A549 (cell line): ENCODE measurements around the gene MYH9. TPM values are rescaled to one million over a fixed set of nuclear protein-coding genes. Genes with fewer than 3 reads are reported as not detected.

ENCODE experiments used
- ATAC-seq, 2 experiments: fragments of 200-7000 bp in 1 of 2; fragments of >200 bp in 1 of 2; cut with Nextera tagmentation in 1 of 2; cut with Tn5 transposase in 1 of 2; 3 replicates each; pipeline versions ENCODE4 v1.8.0 to v1.9.1; 2018 to 2020; ENCODE audit warnings: mild to moderate bottlenecking in 1 of 2, moderate library complexity in 1 of 2
- CTCF ChIA-PET: fragments of 300-600 bp; sonication (Branson Sonifier 250); formaldehyde crosslinking; extraction: SDS; loops from one replicate; lab custom pipeline; 2021; ENCODE audit warnings: antibody characterized with exemption, inconsistent platforms; lab: Yijun Ruan, JAX
- POLR2A ChIA-PET: fragments of 350-600 bp; formaldehyde crosslinking; extraction: SDS; loops from one replicate; lab custom pipeline; 2021; ENCODE audit warnings: antibody characterized with exemption, inconsistent platforms; lab: Yijun Ruan, JAX
- DNase-seq, 2 experiments: peaks; one replicate each; pipeline versions ENCODE4 v3.0.0 to v3.0.0-alpha.2; 2011 to 2016; ENCODE audit warnings: low read depth in 1 of 2, low spot score in 1 of 2
- FAIRE-seq: peaks from 2 replicates; lab custom pipeline; 2011; peaks lifted over from hg19 to GRCh38; lab: Jason Lieb, UNC
- H3K27ac ChIP-seq, 2 experiments: fragments of >200 bp; sonication (Bioruptor Twin); formaldehyde crosslinking; 3 replicates each; pipeline ENCODE4 v1.5.1; 2016 to 2017
- H3K4me1 ChIP-seq: fragments of >200 bp; sonication (Bioruptor Twin); formaldehyde crosslinking; 3 replicates; pipeline ENCODE4 v1.6.1; 2016
- H3K4me2 ChIP-seq: fragments of >200 bp; sonication (Bioruptor Twin); formaldehyde crosslinking; 3 replicates; pipeline ENCODE4 v1.6.1; 2016
- H3K4me3 ChIP-seq: fragments of >200 bp; sonication (Bioruptor Twin); formaldehyde crosslinking; 3 replicates; pipeline ENCODE4 v1.5.1; 2016
- H3K9me3 ChIP-seq: fragments of >200 bp; sonication (Bioruptor Twin); formaldehyde crosslinking; 3 replicates; pipeline ENCODE4 v1.6.1; 2016
- BCL3 ChIP-seq: fragments of >200 bp; sonication (Bioruptor Twin); formaldehyde crosslinking; IDR thresholded peaks from 3 replicates; pipeline ENCODE4 v1.6.1; 2016
- CBX8 ChIP-seq: fragments of 200-600 bp; sonication (generic); IDR thresholded peaks from 2 replicates; pipeline ENCODE4 v1.6.1; 2016
- CTCF ChIP-seq: fragments of >200 bp; sonication (Bioruptor Twin); formaldehyde crosslinking; IDR thresholded peaks from 3 replicates; pipeline ENCODE4 v1.5.1; 2016
- FOXS1 ChIP-seq: fragments of 250-450 bp; sonication (Bioruptor Pico); IDR thresholded peaks from 2 replicates; pipeline ENCODE4 v1.5.0; 2020; ENCODE audit warnings: mild to moderate bottlenecking, moderate library complexity
- HDAC2 ChIP-seq: fragments of 200-600 bp; sonication (generic); IDR thresholded peaks from 2 replicates; pipeline ENCODE4 v1.6.1; 2016
- HES2 ChIP-seq: fragments of >200 bp; sonication (Bioruptor Twin); formaldehyde crosslinking; IDR thresholded peaks from 2 replicates; pipeline ENCODE4 v1.6.1; 2016
- HOXB13 ChIP-seq: fragments of 250-450 bp; sonication (Bioruptor Pico); IDR thresholded peaks from 2 replicates; pipeline ENCODE4 v1.5.0; 2020; ENCODE audit warnings: low read depth, mild to moderate bottlenecking, moderate library complexity
- JUNB ChIP-seq: fragments of >200 bp; sonication (Bioruptor Twin); formaldehyde crosslinking; IDR thresholded peaks from 2 replicates; pipeline ENCODE4 v1.6.1; 2016
- KDM5A ChIP-seq: fragments of 200-600 bp; sonication (generic); IDR thresholded peaks from 2 replicates; pipeline ENCODE4 v1.6.1; 2016; ENCODE audit warnings: antibody characterized with exemption, mild to moderate bottlenecking
- NFE2L2 ChIP-seq: fragments of 150-350 bp; conservative IDR thresholded peaks from 2 replicates; pipeline ENCODE4 v1.6.1; 2014; ENCODE audit warnings: low read length
- NPAS2 ChIP-seq: fragments of 250-450 bp; sonication (Bioruptor Pico); IDR thresholded peaks from 2 replicates; pipeline ENCODE4 v1.8.0; 2022; ENCODE audit warnings: mild to moderate bottlenecking, moderate library complexity, borderline replicate concordance
- NR3C1 ChIP-seq: fragments of >200 bp; sonication (Bioruptor Twin); formaldehyde crosslinking; IDR thresholded peaks from 3 replicates; pipeline ENCODE4 v1.6.1; 2017
- PBX3 ChIP-seq: IDR thresholded peaks from 2 replicates; pipeline ENCODE4 v1.6.1; 2012
- PHF8 ChIP-seq: fragments of 200-600 bp; sonication (generic); IDR thresholded peaks from 2 replicates; pipeline ENCODE4 v1.6.1; 2016; ENCODE audit warnings: low read depth, mild to moderate bottlenecking, antibody characterized with exemption, moderate library complexity, borderline replicate concordance
- POLR2AphosphoS2 ChIP-seq: conservative IDR thresholded peaks from 2 replicates; pipeline ENCODE4 v1.6.1; 2012; ENCODE audit warnings: low read length, improper control_type of control experiment, inconsistent platforms
- REST ChIP-seq: fragments of 200-600 bp; sonication (generic); IDR thresholded peaks from 2 replicates; pipeline ENCODE4 v1.6.1; 2016; ENCODE audit warnings: antibody characterized with exemption, mild to moderate bottlenecking, moderate library complexity
- RFX5 ChIP-seq: fragments of 450-650 bp; IDR thresholded peaks from 2 replicates; pipeline ENCODE4 v1.7.1; 2014; ENCODE audit warnings: antibody characterized with exemption, mild to moderate bottlenecking, moderate library complexity
- TFCP2L1 ChIP-seq: fragments of 250-450 bp; sonication (Bioruptor Pico); IDR thresholded peaks from 2 replicates; pipeline ENCODE4 v1.5.0; 2021; ENCODE audit warnings: mild to moderate bottlenecking
- ZFP36 ChIP-seq: fragments of 450-650 bp; IDR thresholded peaks from 2 replicates; pipeline ENCODE4 v1.6.1; 2014; ENCODE audit warnings: borderline replicate concordance; ENCODE audit not compliant: partially characterized antibody
- ZSCAN20 ChIP-seq: fragments of 250-450 bp; sonication (Bioruptor Pico); IDR thresholded peaks from 2 replicates; pipeline ENCODE4 v1.8.0; 2022; ENCODE audit warnings: mild to moderate bottlenecking, moderate library complexity
- WGBS: methylation state at CpG from one replicate; pipeline ENCODE4 v1.1.6; 2017; ENCODE audit errors: missing lambda C conversion rate; 5-methylcytosine and 5-hydroxymethylcytosine counted together
- polyA plus RNA-seq, 4 experiments: library from polyadenylated mRNA; depleted of rRNA in 3 of 4; stranded (reverse); fragments of >200 nt; fragmentation: RNase III in 1 of 4; extraction: RNeasy Plus Mini Kit Qiagen cat#74134 plus additional on column Dnase treatment in 1 of 4; gene quantifications; 2 replicates in 3 of 4; 3 replicates in 1 of 4; pipeline ENCODE4 v1.2.3, GENCODE V29; 2011 to 2017
- TF ChIP-seq, protein P1 (sequence below): IDR thresholded peaks from 2 replicates; pipeline ENCODE4 v1.6.1; 2012; ENCODE audit warnings: low read depth, borderline replicate concordance
- TF ChIP-seq, protein P2 (sequence below): fragments of 150-350 bp; IDR thresholded peaks from 2 replicates; pipeline ENCODE4 v1.6.1; 2014; ENCODE audit warnings: low read depth, mild to moderate bottlenecking, low read length

Gene MYH9
- polyA plus RNA-seq, 2 of the 4 experiments (the other 2 are of a cell fraction): 92.1 to 158 TPM

DNA sequence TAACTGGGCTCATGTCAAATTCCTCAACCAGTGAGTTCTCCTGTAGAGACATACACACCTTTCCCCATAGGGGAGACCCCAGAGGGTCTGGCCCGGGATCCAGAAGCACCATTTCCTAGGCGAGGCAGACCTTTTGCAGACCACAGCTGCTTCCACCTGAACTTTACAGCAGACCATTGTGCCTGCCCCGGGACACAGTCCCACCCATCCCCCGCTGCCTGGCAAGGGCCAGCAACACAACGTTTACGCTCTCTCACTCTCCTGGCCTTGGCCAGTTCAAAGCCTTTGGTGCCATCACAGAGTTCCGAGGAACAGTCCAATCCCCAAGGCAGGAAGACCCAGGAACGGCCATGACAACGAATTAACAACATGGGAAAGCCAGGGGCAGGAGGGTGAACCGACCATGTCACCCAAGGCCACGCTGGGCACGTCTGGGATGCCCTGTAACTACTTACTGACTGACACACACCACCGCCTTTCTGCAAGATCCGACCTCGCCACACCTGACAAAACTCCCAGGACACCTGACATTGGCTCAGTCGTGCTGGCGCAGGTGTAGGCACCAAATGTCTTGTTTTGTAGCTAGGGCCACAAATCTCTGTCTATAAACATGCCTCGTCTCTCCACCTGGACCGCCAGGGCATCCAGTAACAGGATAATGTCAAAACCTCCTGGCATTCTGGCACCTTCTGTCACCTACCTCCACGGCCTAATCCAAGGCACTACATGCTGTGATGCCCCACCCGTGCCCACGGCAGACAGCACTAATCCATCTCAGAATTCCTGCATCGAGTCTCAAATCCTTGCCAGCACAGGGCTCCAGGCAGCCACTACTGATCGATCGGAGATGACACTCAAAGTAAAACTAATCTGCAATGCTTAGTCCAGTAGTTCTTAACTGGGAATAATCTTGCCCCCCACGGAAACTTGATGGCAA, 51.3 kb downstream of the MYH9 start:
- Histone ChIP-seq H3K27ac (peak overlapping the region; percentile 47 to 99; a peak in 5 of 6 replicates), H3K4me2 (peak overlapping the region; percentile 25), H3K9me3 (no peaks in the 10 kb centered on the region), H3K4me3 (no peak overlapping the region), H3K4me1 (peaks cover 92% of the 10 kb centered on the region)
- no peak for ATAC-seq
- DNase-seq: no peak
- ChIA-PET POLR2A (no interaction called here), CTCF (interaction anchor here (1.5 kb wide), 1 partner anchor 35 kb away, joined by 3 read pairs; no protein-coding TSS in a partner anchor)
- FAIRE-seq: no peak
- WGBS: 81% methylated on average over 21 of the region's 26 CpGs
- TF ChIP-seq, protein P1, sequence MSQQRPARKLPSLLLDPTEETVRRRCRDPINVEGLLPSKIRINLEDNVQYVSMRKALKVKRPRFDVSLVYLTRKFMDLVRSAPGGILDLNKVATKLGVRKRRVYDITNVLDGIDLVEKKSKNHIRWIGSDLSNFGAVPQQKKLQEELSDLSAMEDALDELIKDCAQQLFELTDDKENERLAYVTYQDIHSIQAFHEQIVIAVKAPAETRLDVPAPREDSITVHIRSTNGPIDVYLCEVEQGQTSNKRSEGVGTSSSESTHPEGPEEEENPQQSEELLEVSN: no peak
- TF ChIP-seq TFCP2L1 (CRISPR knock-in tag) (no peak), JUNB (no peak), NR3C1 (no peak), CTCF (no peak), FOXS1 (CRISPR knock-in tag) (no peak), NPAS2 (CRISPR knock-in tag) (no peak), RFX5 (no peak), CBX8 (no peak), HDAC2 (no peak), PHF8 (no peak), ZSCAN20 (CRISPR knock-in tag) (no peak), HES2 (no peak)
- TF ChIP-seq, protein P2, sequence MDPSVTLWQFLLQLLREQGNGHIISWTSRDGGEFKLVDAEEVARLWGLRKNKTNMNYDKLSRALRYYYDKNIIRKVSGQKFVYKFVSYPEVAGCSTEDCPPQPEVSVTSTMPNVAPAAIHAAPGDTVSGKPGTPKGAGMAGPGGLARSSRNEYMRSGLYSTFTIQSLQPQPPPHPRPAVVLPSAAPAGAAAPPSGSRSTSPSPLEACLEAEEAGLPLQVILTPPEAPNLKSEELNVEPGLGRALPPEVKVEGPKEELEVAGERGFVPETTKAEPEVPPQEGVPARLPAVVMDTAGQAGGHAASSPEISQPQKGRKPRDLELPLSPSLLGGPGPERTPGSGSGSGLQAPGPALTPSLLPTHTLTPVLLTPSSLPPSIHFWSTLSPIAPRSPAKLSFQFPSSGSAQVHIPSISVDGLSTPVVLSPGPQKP: no peak

- CTCF ChIA-PET: interaction anchor here (1.1 to 1.6 kb wide), 4 partner anchors 34 to 136 kb away, joined by 3 to 5 read pairs (median 3); no protein-coding TSS in a partner anchor
- no peak for TF ChIP-seq REST
- TF ChIP-seq NFE2L2: no peak
- no peak for TF ChIP-seq KDM5A
- TF ChIP-seq ZFP36: no peak
- TF ChIP-seq NR3C1: no peak
- TF ChIP-seq POLR2AphosphoS2: no peak
- TF ChIP-seq PBX3: no peak
- TF ChIP-seq RFX5: no peak
- no peak for TF ChIP-seq BCL3
- TF ChIP-seq HOXB13 (CRISPR knock-in tag): no peak
- no peaks in the 10 kb centered on the region for H3K9me3 ChIP-seq
- H3K27ac ChIP-seq: peak overlapping the region; percentile 47 to 99; a peak in 5 of 6 replicates
- peaks cover 92% of the 10 kb centered on the region for H3K4me1 ChIP-seq
- ATAC-seq (no peak), FAIRE-seq (no peak), DNase-seq (no peak)
- POLR2A ChIA-PET: no interaction called here
- 63% methylated on average over 9 of the region's 9 CpGs for WGBS
- H3K4me3 ChIP-seq: no peak overlapping the region
- peak overlapping the region; percentile 25 for H3K4me2 ChIP-seq
Observed at GRCh38 chr22:36335621-36336020, 52.1 kb downstream of the MYH9 start.
